Breast epithelium (tissue), 4 donors: ENCODE measurements around the gene NTRK2. TPM values are rescaled to one million over a fixed set of nuclear protein-coding genes. Genes with fewer than 3 reads are reported as not detected.

Source experiments
- DNase-seq, 2 donors: peaks; one replicate each; pipeline ENCODE4 v3.0.0-alpha.2; 2019; ENCODE audit warnings: low spot score in 2 of 2
- H3K27ac ChIP-seq, 2 donors: fragments of 200-600 bp; sonication (generic) in 1 of 2; one replicate each; pipeline ENCODE4 v1.5.1; 2016 to 2019; ENCODE audit warnings: mild to moderate bottlenecking in 1 of 2
- H3K27me3 ChIP-seq, 2 donors: fragments of 200-600 bp; sonication (generic) in 1 of 2; one replicate each; pipeline versions ENCODE4 v1.5.1 to v1.6.0; 2017 to 2019; ENCODE audit warnings: control low read depth in 1 of 2, mild to moderate bottlenecking in 1 of 2
- H3K36me3 ChIP-seq: fragments of 200-600 bp; one replicate; pipeline ENCODE4 v1.5.1; 2019
- H3K4me1 ChIP-seq, 2 donors: fragments of 200-600 bp; sonication (generic); one replicate each; pipeline ENCODE4 v1.5.1; 2016 to 2019; ENCODE audit warnings: control low read depth in 1 of 2
- H3K4me3 ChIP-seq, 3 donors: fragments of 200-600 bp; sonication (generic); 1 replicate in 2 of 3; 2 replicates in 1 of 3; pipeline ENCODE4 v1.5.1; 2016 to 2019; ENCODE audit warnings: mild to moderate bottlenecking in 3 of 3, moderate library complexity in 2 of 3
- H3K9me3 ChIP-seq, 2 donors: fragments of 200-600 bp; sonication (generic) in 1 of 2; one replicate each; pipeline ENCODE4 v1.5.1; 2016 to 2019; ENCODE audit warnings: control low read depth in 1 of 2
- CTCF ChIP-seq, 3 donors: fragments of 450-650 bp; IDR thresholded peaks; one replicate each; pipeline ENCODE4 v1.5.1; 2016 to 2017; ENCODE audit warnings: antibody characterized with exemption in 3 of 3, mild to moderate bottlenecking in 3 of 3, moderate library complexity in 3 of 3
- POLR2A ChIP-seq: fragments of 450-650 bp; IDR thresholded peaks from one replicate; pipeline ENCODE4 v1.6.1; 2016; ENCODE audit warnings: antibody characterized with exemption, mild to moderate bottlenecking, moderate library complexity
- POLR2AphosphoS5 ChIP-seq, 3 donors: sonication (generic); formaldehyde crosslinking; IDR thresholded peaks; one replicate each; pipeline ENCODE4 v1.6.1; 2017; ENCODE audit warnings: antibody characterized with exemption in 3 of 3
- intact Hi-C: fragments of 100-400 bp; cut with DNase I; formaldehyde crosslinking; loops from one replicate; pipeline ENCODE4 v1.15.1; 2023; ENCODE audit warnings: low total_unique reads
- total RNA-seq, 3 donors: library from RNA; depleted of rRNA; stranded (reverse); fragments of >200 nt; gene quantifications; one replicate each; pipeline ENCODE4 v1.1.0, GENCODE V29; 2016

The NTRK2 gene
- total RNA-seq, 3 donors from 2014 or later, result 25.9 to 134 (median 112) TPM

- Histone ChIP-seq H3K36me3 (no peaks in the 10 kb centered on the region), H3K4me1 (no peaks in the 10 kb centered on the region), H3K4me3 (no peak overlapping the region), H3K27ac (no peak overlapping the region), H3K9me3 (no peaks in the 10 kb centered on the region), H3K27me3 (no peaks in the 10 kb centered on the region)
- TF ChIP-seq POLR2A (no peak), CTCF (IDR thresholded peaks at IDR 0.05) (no peak), POLR2AphosphoS5 (IDR thresholded peaks at IDR 0.05) (no peak)
- intact Hi-C loops, result no loop called here
- no peak for DNase-seq
These were observed 257.3 kb downstream of the NTRK2 start for GRCh38 chr9:84926793-84927192.

DNA sequence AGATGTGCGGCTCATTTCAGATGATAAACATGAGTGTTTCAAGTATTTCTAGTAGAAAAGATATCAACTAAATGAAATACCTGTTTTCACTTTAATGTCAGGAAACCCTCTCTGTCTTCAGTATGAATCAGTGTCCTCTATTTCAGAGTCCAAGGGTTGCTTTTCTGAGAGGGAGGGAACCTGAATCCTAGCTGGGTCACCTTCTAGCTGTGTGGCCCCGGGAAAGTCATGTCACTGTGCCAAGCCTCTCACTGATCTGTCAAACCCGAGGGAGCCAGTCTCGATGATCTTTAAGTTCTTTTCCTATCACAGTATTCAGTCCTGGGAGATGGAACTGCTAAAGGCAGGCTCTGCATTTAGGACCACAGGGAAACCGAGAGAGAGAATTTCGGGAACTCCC is 258.9 kb downstream of the NTRK2 start:
- H3K36me3 ChIP-seq, result no peaks in the 10 kb centered on the region
- no peaks in the 10 kb centered on the region for H3K9me3 ChIP-seq
- no peak for TF ChIP-seq POLR2AphosphoS5 (IDR thresholded peaks at IDR 0.05)
- no peak for TF ChIP-seq CTCF (IDR thresholded peaks at IDR 0.05)
- TF ChIP-seq POLR2A, result no peak
- H3K4me1 ChIP-seq, result no peaks in the 10 kb centered on the region
- no peak for DNase-seq
- no peak overlapping the region for H3K4me3 ChIP-seq
- no peak overlapping the region for H3K27ac ChIP-seq
- no peaks in the 10 kb centered on the region for H3K27me3 ChIP-seq
- intact Hi-C loops, result no loop called here

DNA sequence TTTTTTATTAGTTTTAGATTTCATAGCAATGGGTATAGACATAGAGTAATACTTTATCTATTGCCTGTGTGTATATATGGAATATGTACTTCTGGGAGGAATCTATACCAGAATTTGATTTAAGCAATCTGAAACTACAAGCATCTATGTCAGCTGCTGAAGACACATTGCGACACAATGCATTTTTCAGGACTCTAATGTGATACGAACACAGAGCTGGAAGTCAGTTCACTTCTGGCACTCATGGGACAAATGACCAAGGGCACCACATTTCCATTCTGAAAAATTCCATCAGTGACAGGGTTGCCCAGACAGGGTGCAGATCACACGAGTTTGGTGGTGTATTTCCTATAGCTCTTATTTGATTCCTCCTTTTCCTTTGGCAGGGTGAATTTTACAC is 259.5 kb downstream of the NTRK2 start:
- TF ChIP-seq CTCF (IDR thresholded peaks at IDR 0.05) (no peak), POLR2AphosphoS5 (IDR thresholded peaks at IDR 0.05) (no peak)
- Histone ChIP-seq H3K4me3 (no peak overlapping the region), H3K27ac (no peak overlapping the region), H3K9me3 (no peaks in the 10 kb centered on the region), H3K27me3 (no peaks in the 10 kb centered on the region), H3K36me3 (no peaks in the 10 kb centered on the region), H3K4me1 (no peaks in the 10 kb centered on the region)
- no peak for DNase-seq
- intact Hi-C loops, result no loop called here

DNA sequence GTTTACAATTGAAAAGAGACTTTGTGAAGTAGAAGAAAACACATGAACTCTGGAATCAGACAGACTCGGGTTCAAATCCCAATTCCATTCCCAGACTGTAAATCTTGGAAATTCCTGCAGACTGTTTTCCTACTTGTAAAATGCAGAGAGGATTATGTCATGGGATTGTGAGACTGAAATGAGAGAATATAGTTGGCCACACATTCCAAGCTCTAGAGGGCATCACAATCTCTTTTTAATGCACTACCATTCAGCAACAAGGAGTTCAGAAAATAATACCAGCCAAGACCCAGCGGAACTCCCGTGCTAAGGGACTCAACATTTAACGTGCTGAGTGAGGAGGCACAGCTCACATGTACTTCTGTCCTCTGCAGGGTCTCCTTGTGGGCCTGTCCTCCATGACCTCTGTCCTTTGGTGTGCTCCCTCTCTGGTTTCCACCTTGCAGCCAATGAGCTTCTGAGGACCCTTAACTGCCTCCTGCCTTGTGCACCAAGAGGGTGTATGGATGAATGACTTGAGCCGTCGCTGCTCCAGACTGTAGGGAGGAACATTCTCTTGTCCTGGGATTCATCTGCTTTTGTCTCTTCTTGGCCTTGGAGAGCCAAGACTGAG is 263.5 kb downstream of the NTRK2 start:
- intact Hi-C loops, result no loop called here
- Histone ChIP-seq H3K36me3 (no peaks in the 10 kb centered on the region), H3K27ac (no peak overlapping the region), H3K27me3 (no peaks in the 10 kb centered on the region), H3K9me3 (no peaks in the 10 kb centered on the region), H3K4me1 (no peaks in the 10 kb centered on the region), H3K4me3 (no peak overlapping the region)
- TF ChIP-seq CTCF (IDR thresholded peaks at IDR 0.05) (no peak), POLR2A (no peak), POLR2AphosphoS5 (IDR thresholded peaks at IDR 0.05) (no peak)
- no peak for DNase-seq

- no peaks in the 10 kb centered on the region for H3K9me3 ChIP-seq
- no peak for TF ChIP-seq POLR2AphosphoS5 (IDR thresholded peaks at IDR 0.05)
- TF ChIP-seq POLR2A, result no peak
- TF ChIP-seq CTCF (IDR thresholded peaks at IDR 0.05), result no peak
- no peak for DNase-seq
- H3K27ac ChIP-seq, result no peak overlapping the region
- H3K4me1 ChIP-seq, result no peaks in the 10 kb centered on the region
- H3K27me3 ChIP-seq, result no peaks in the 10 kb centered on the region
- no peaks in the 10 kb centered on the region for H3K36me3 ChIP-seq
- intact Hi-C loops, result no loop called here
- no peak overlapping the region for H3K4me3 ChIP-seq
These were observed 266.1 kb downstream of the NTRK2 start for GRCh38 chr9:84935528-84936117.
